LHCN-M2 (cell line): Measurements from ENCODE around the gene ITGB5. TPM values are rescaled to one million over a fixed set of nuclear protein-coding genes. Genes with fewer than 3 reads are reported as not detected.
A peak's percentile ranks its signal among the peaks of the same experiment; 100 is the strongest.
"Not testable (repeated sequence)": the region's sequence is repeated elsewhere in the genome, so short reads cannot be mapped to it uniquely, and the experiment has no call there.

ENCODE experiments used
- DNase-seq: peaks from one replicate; pipeline ENCODE4 v3.0.0-alpha.2; 2012; ENCODE audit warnings: low read depth
- total RNA-seq: library from RNA; depleted of rRNA; stranded (reverse); fragments of >200 nt; gene quantifications from 2 replicates; pipeline ENCODE4 v1.2.3, GENCODE V29; 2014; rRNA removed

ITGB5 gene
- total RNA-seq, 1 experiment from 2014 or later: 173 TPM

DNA sequence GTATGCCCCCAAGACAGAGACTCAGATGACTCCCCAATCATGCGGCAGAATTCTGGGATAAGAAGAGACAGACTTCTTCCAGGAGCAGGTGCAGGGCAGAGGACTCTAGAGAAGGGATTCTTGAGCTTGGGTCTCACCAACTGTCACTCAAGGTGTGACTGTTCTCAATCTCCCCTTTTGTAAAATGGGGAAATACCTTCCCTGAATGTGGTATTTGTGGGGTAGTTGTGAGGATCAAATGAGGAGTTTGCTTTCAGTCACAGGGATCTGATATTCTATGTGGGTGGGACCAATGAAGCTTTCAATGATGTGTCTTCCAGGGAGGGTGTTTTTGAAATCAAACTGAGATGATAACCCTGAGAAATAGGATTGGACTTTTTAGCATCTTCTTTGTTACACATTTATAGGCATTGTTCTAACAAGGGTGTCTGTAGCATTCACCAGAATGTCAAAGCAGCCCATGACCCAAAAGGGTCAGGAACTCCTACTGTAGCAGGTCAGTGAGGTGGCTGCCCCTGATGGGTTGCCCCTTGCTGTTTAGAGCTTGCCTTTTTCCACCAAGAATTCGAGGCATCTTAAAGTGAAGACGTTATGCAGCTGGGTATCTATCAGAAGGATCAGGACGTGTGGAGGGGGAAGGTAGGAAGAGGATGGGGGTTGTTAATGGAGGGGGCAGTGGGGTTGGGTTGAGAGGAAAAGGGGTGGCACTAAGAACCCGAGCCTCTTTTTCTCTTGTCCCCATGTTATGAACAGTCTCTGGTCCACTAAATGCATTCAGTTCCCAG lies 128.1 kb downstream of the ITGB5 start:
- DNase-seq: no peak

DNA sequence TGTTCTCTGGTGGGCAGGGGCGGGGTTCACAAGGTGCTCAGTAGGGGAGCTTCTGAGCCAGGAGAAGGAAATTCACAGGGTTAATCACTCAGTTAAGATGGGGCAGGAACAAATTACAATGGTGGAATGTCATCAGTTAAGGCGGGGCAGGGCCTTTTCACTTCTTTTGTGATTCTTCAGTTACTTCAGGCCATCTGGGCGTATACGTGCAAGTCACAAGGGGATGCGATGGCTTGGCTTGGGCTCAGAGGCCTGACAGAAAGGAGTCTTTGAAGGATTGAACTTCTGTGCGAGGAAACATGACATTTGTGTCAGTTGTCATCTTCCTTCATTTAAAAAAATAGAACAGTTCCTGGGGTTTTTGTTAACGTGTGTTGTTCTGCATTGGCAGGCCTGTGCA lies 129.2 kb downstream of the ITGB5 start:
- not testable (repeated sequence) for DNase-seq

DNA sequence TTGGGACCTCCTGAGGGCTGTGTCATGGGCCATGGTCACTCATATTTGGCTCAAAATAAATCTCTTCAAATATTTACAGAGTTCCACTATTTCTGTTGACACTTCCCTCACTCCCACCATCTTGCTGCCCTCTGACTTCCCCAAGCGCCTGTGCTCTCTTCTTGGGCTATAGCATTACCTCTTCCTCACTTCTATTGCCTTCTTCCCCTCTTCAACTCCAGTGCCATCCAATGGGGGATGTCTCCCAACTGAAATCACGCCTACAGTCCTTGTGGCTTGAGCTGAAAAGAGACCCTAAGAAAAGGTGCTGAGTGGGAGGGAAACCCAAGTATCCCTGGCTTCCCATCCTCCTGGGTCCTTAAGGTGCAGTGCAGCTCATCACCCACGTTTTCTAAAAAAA lies 135.1 kb downstream of the ITGB5 start:
- no peak for DNase-seq

GRCh38 chr3:124751501-124751900 lies 135.7 kb downstream of the ITGB5 start:
- no peak for DNase-seq

- DNase-seq: not testable (repeated sequence)
Observed at GRCh38 chr3:124749877-124750276, 137.3 kb downstream of the ITGB5 start.

DNA sequence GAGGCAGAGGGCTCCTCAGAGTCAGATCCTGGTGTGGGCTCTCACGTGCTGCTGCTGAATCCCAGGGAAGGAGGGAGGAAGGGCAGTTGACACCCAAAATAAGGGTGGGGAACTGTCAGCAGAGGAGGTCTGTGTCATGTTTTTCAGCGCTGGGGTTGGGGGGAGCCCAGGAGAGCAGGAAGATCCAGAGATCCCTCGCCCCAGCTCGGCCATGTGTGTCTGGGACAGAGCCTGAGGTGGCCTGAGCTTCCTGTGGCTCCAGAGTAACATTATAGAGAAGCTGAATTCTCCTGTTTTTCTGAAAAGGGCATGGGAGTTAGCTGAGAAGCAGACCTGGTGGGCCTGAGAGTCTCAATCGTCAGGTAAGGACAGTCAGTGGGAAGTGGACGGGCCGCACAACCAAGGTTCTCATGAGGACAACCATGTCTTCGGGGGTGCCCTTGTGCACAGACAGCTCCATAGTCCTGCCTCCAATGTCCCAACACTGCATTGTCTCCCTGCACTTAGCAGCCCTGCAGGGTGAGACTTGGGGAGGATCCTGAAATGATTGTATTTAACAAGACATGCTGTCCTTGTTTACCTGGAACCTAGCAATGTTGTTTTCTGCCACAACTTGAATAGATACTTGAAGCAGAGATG lies 138.5 kb downstream of the ITGB5 start:
- DNase-seq: no peak

- DNase-seq: no peak
Observed at GRCh38 chr3:124747111-124747981, 139.8 kb downstream of the ITGB5 start.

- no peak for DNase-seq
Observed at GRCh38 chr3:124745756-124746155, 141.4 kb downstream of the ITGB5 start.

- no peak for DNase-seq
Observed at GRCh38 chr3:124741027-124741426, 146.1 kb downstream of the ITGB5 start.

GRCh38 chr3:124731760-124732159 lies 155.4 kb downstream of the ITGB5 start:
- no peak for DNase-seq

DNA sequence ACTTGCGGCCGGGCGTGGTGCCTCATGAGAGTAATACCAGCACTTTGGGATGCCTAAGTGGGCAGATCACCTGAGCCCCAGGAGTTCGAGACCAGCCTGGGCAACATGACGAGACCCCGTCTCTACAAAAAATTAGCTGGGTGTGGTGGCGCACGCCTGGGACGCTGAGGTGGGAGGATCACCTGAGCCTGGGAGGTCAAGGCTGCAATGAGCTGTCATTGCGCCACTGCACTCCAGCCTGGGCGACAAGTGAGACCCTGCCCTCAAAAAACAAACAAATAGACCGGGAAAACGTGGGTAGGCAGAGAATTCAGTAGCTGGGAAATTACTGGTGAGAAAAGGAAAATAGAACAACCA lies 156.2 kb downstream of the ITGB5 start:
- DNase-seq: no peak

DNA sequence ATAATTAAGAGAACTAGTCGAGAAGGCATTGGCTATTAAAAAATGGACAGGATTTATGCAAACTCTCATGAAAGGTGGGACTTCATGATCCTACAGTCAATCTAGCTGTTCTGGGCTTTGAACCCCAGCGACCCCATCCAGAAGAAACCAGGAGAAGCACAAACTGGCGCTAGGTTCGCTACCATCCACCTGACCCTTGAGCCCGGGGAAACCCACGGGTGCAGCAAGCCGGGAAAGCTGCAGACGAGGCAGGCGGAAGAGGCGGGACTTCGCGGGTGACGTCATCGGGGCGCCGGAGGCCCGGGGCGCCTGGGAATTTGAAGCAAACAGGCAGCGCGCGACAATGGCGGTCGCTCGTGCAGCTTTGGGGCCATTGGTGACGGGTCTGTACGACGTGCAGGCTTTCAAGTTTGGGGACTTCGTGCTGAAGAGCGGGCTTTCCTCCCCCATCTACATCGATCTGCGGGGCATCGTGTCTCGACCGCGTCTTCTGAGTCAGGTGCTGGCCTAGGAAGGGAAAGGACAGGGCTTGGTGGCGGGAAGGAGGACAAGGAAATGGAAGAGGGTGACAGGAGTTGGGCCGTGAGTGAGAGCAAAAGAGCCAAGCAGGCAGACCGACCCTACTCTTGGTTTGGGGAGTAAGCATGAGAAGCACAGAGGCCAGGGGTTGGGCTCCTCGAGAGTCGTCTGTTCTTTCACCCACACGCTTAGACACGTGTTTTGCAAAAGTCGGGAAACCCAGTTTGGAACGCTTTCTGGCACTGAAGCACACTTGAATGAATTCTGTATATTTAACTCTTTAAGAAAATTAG lies 156.8 kb downstream of the ITGB5 start, which contains the start of gene UMPS:
UMPS (plus strand) TSS at position 324 of the 812 bp plus-strand sequence; CDS start at position 344, 20 bp downstream.
- peak; percentile 73 for DNase-seq

DNA sequence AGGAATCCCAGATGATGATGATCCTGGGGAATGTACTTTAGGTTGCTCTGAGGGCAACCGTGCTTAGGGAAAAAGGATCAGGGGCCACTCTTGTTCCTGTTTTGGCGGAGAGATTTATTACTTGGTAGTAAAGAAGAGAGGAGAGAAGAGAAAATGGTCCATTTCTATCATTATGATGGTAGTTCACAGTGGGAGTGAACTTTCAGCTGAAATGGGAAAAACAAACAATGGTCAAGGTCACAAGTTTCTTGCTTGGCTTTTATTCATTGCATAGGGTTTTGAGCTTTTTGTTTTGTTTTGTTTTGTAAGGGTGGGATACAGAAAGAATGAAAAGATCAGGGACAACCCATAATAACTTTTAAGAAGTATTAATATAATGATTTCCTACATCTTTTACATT lies 164.6 kb downstream of the ITGB5 start:
- DNase-seq: no peak

DNA sequence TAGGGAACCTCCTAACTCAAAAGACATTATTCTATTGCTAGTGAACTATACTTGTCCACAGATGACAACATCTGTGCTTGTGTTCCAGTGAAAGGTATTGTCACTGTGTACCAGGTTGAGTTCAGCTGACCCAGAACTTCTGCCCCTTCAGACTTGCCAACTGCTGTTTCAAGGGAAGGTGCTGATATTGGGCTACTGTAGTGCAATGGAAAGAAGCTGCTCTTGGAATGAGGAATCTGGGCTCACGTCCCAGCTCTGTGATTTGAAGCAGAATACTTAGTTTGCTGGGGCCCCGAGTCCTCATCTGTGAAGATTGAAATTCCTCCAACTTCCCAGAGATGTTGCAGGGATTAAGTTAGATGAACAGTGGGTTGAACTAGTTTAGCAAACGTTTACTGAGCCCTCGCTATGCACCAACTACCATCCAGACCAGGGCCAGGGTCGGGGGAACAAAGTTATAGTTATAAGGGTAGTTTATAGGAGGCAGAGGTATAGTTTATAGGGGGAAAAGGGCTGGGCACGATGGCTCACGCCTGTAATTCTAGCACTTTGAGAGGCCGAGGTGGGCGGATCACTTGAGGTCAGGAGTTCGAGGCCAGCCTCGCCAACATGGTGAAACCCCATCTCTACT lies 172.8 kb downstream of the ITGB5 start:
- DNase-seq: no peak

Other genes starting within 250 kb of the ITGB5 start
- 31.7 and 39.3 TPM in 2 replicates for gene UMPS, start 156.9 kb downstream of the ITGB5 start, total RNA-seq
- 0.17 and 0.71 TPM in 2 replicates for gene MUC13, start 47.4 kb upstream of the ITGB5 start, total RNA-seq
- 19.9 and 28.0 TPM in 2 replicates for gene HEG1, start 168.6 kb upstream of the ITGB5 start, total RNA-seq